Measurements from ENCODE around the gene GJE1.

GJE1 gene

GRCh38 chr6:142167071-142167470 lies 34.3 kb downstream of the GJE1 start:
- DNase-seq: no peak

- no peak for DNase-seq
These were observed 34.8 kb downstream of the GJE1 start for GRCh38 chr6:142167486-142167885.

- DNase-seq: no peak
These were observed 38.6 kb downstream of the GJE1 start for GRCh38 chr6:142171351-142171750.

DNA sequence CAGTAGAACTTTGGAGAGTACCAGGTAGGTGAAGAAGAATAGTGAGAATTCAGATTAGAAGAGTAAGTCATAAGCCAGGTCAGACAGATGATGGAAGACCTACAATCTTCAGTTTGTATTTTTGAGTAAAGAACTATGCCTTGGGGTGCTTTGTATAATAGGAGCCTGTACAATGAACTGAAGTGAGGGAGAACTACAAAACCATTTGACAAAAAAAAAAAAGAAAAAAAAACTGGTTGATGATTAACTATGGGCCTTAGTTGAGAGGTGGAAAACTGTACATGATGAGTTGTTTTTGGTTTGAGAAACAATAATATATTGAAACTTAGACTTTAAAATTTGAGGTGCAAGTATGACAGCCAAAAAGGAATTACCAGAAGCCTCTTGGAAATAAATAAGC lies 40.0 kb downstream of the GJE1 start:
- DNase-seq: no peak

DNA sequence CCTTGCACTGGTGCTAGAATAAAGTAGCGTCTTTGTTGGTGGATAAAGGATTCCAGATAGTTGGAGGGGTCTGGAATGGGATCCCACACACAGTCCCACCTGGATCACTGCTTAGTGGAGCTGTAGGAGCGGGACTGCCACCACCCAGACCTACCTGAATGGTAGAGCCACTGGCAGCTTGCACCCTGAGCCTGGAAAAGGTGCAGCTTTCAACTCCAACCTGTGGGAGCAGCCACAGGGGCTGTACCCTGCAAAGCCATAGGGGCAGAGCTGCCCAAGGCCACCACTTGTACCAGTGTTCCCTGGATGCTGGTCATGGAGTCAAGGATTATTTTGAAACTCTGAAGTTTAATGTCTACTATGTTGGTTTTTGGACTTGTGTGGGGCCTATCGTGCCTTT lies 41.3 kb downstream of the GJE1 start:
- no peak for DNase-seq

DNA sequence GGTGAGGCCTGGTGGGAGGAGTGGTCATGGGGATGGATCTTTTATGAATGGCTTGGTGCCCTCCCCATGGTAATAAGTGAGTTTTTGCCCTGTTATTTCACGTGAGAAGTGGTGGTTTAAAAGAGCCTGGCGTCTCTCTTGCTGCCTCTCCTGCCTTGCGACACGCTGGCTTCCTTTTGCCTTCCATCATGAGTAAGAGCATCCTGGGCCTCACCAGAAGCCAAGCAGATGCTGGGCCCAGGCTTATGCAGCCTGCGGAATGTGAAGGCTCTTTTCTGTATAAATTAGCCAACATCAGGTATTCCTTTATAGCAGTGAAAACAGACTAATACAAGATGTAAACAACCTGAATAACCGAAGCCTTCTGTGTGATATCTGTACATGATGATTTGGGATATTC lies 42.0 kb downstream of the GJE1 start:
- DNase-seq: no peak

DNA sequence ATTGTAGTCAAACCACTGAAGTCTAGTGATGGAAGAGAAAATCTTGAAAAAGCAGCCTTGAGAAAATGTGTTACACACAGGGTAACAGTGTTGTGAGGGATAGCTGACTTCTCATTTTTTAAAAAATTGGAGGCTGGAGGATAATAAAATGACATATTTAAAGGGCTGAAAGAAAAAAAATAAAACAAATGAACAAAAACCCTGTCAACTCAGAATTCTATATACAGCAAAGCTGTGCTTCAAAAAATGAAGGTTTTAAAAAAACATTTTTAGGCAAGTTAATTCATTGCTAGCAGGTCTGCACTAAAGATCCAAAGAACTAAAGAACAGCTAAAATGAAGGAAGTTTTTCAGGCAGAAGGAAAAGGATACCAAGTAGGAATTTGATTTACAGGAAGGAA lies 45.4 kb downstream of the GJE1 start:
- no peak for DNase-seq

- no peak for DNase-seq
These were observed 49.3 kb downstream of the GJE1 start for GRCh38 chr6:142182004-142182403.

DNA sequence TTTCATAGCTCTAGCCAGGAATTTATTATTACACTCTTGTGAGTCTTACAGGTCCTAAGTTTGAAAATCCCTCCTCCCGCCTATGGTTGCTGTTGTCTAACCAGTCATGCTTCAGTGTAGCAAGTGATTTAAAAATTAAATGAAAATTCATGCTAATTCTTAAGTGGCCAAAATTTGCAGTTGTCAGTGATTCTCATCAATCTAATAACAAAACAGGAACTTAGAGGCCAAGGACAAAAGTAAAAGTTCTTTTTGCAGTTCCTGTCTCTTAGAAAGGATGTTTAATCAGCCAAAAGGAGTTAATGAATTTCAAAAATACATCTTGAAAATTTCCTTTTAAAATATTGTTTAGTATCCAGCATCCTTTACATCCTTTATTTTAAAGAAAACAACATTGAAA lies 50.6 kb downstream of the GJE1 start:
- no peak for DNase-seq

DNA sequence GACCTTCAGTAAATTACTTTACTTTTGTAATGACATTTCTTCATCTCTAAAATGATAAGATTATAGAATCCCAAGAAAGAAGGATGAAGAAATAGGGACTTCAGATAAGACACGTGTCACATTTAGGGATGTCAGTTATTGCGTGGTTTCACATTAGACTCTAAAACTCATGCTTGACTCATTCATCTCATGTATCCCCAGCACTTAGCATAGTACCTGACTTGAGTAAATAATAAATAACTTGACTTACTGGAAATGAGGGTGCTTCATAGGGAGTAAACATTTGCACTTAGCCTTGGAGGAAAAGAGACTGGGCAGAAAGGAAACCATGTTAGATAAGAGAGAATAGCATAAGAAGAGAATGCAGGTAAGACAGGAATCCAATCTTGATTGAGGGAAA lies 51.6 kb downstream of the GJE1 start:
- DNase-seq: no peak

Data from activated CD8-positive, alpha-beta memory T cell treated with anti-CD3 and anti-CD28 coated beads, Interleukin-2, amount 50 U/mL, for 4 hours (primary cell).